ENCODE data around the gene NRN1L. TPM values are rescaled to one million over a fixed set of nuclear protein-coding genes. Genes with fewer than 3 reads are reported as not detected.
A peak's percentile ranks its signal among the peaks of the same experiment; 100 is the strongest.

NRN1L gene
- total RNA-seq, 1 donor: not detected

DNA sequence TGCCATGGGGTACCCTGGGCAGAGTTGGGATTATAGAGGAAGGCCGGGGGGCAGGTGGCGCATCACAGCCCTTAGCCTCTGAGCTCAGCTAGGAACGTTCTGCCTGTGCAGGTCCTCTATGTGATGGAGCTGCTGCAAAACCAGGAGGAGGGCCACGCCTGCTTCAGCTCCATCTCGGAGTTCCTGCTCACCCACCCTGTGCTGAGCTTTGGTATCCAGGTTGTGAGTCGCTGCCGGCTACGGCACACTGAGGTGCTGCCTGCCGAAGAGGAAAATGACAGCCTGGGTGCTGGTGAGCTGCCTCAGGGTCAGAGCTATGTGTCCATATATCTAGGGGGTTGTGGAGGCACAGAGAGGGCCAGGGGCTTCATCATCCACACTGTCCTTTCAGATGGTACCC lies 5.8 kb upstream of the NRN1L start:
- H3K27me3 ChIP-seq (ENCODE audit: insufficient read depth, low read length): no peaks in the 10 kb centered on the region
- H3K27ac ChIP-seq (ENCODE audit: low read depth, low read length): no peak overlapping the region
- no peak overlapping the region for H3K4me2 ChIP-seq (ENCODE audit: insufficient read depth, low read length)
- TF ChIP-seq, protein P1, sequence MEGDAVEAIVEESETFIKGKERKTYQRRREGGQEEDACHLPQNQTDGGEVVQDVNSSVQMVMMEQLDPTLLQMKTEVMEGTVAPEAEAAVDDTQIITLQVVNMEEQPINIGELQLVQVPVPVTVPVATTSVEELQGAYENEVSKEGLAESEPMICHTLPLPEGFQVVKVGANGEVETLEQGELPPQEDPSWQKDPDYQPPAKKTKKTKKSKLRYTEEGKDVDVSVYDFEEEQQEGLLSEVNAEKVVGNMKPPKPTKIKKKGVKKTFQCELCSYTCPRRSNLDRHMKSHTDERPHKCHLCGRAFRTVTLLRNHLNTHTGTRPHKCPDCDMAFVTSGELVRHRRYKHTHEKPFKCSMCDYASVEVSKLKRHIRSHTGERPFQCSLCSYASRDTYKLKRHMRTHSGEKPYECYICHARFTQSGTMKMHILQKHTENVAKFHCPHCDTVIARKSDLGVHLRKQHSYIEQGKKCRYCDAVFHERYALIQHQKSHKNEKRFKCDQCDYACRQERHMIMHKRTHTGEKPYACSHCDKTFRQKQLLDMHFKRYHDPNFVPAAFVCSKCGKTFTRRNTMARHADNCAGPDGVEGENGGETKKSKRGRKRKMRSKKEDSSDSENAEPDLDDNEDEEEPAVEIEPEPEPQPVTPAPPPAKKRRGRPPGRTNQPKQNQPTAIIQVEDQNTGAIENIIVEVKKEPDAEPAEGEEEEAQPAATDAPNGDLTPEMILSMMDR (IDR thresholded peaks at IDR 0.05; ENCODE audit: extremely low read depth, low read depth, low read length): no peak
- peaks cover 11% of the 10 kb centered on the region for H3K4me1 ChIP-seq (ENCODE audit: insufficient read depth, low read length)
- peaks cover 43% of the 10 kb centered on the region for H3K79me2 ChIP-seq (ENCODE audit: insufficient read depth, low read length)
- H4K20me1 ChIP-seq (ENCODE audit: insufficient read depth, low read length): peaks cover 52% of the 10 kb centered on the region
- no peak overlapping the region for H3K4me3 ChIP-seq (ENCODE audit: insufficient read depth, low read length)
- H3K36me3 ChIP-seq (ENCODE audit: insufficient read depth, low read length): peaks cover 77% of the 10 kb centered on the region
- DNase-seq (ENCODE audit: insufficient read length, low spot score, missing footprints): peak; percentile 53
- H3K9me3 ChIP-seq (ENCODE audit: low read depth, low read length): no peaks in the 10 kb centered on the region
- H2AFZ ChIP-seq (ENCODE audit: low read length): no peak overlapping the region

DNA sequence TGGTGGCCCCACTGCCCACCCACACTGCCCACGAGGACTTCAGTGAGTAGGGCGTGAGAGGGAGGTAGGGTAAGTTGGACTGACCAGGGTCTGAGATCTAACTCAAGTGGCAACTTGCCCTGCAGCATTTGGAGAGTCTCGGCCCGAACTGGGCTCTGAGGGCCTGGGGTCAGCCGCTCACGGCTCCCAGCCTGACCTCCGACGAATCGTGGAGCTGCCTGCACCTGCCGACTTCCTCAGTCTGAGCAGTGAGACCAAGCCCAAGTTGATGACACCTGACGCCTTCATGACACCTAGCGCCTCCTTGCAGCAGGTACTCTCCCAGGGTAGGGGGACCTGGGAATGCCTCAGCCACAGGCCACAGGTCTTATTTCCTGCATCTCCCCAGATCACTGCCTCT lies 5.2 kb upstream of the NRN1L start:
- Histone ChIP-seq H3K27ac (ENCODE audit: low read depth, low read length) (no peak overlapping the region), H2AFZ (ENCODE audit: low read length) (no peak overlapping the region), H3K9me3 (ENCODE audit: low read depth, low read length) (no peaks in the 10 kb centered on the region), H3K4me3 (ENCODE audit: insufficient read depth, low read length) (no peak overlapping the region), H4K20me1 (ENCODE audit: insufficient read depth, low read length) (peaks cover 52% of the 10 kb centered on the region), H3K36me3 (ENCODE audit: insufficient read depth, low read length) (peaks cover 82% of the 10 kb centered on the region), H3K79me2 (ENCODE audit: insufficient read depth, low read length) (peaks cover 36% of the 10 kb centered on the region), H3K4me1 (ENCODE audit: insufficient read depth, low read length) (peaks cover 7% of the 10 kb centered on the region), H3K27me3 (ENCODE audit: insufficient read depth, low read length) (no peaks in the 10 kb centered on the region), H3K4me2 (ENCODE audit: insufficient read depth, low read length) (no peak overlapping the region)
- TF ChIP-seq, protein P1 (IDR thresholded peaks at IDR 0.05; ENCODE audit: extremely low read depth, low read depth, low read length): no peak
- peak; percentile 38 for DNase-seq (ENCODE audit: insufficient read length, low spot score, missing footprints)

- peaks cover 8% of the 10 kb centered on the region for H3K4me1 ChIP-seq (ENCODE audit: insufficient read depth, low read length)
- H3K27ac ChIP-seq (ENCODE audit: low read depth, low read length): no peak overlapping the region
- H3K9me3 ChIP-seq (ENCODE audit: low read depth, low read length): no peaks in the 10 kb centered on the region
- no peak overlapping the region for H2AFZ ChIP-seq (ENCODE audit: low read length)
- H3K4me2 ChIP-seq (ENCODE audit: insufficient read depth, low read length): no peak overlapping the region
- peaks cover 32% of the 10 kb centered on the region for H3K79me2 ChIP-seq (ENCODE audit: insufficient read depth, low read length)
- TF ChIP-seq, protein P1 (IDR thresholded peaks at IDR 0.05; ENCODE audit: extremely low read depth, low read depth, low read length): no peak
- peaks cover 51% of the 10 kb centered on the region for H4K20me1 ChIP-seq (ENCODE audit: insufficient read depth, low read length)
- H3K4me3 ChIP-seq (ENCODE audit: insufficient read depth, low read length): no peak overlapping the region
- no peaks in the 10 kb centered on the region for H3K27me3 ChIP-seq (ENCODE audit: insufficient read depth, low read length)
- peak; percentile 31 for DNase-seq (ENCODE audit: insufficient read length, low spot score, missing footprints)
- H3K36me3 ChIP-seq (ENCODE audit: insufficient read depth, low read length): peaks cover 83% of the 10 kb centered on the region
Measured at GRCh38 chr16:67879936-67880335, 4.7 kb upstream of the NRN1L start.

DNA sequence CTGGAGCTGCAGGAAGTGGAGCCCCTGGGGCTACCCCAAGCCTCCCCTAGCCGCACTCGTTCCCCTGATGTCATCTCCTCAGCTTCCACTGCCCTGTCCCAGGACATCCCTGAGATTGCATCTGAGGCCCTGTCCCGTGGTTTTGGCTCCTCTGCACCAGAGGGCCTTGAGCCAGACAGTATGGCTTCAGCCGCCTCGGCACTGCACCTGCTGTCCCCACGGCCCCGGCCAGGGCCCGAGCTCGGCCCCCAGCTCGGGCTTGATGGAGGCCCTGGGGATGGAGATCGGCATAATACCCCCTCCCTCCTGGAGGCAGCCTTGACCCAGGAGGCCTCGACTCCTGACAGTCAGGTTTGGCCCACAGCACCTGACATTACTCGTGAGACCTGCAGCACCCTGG lies 4.1 kb upstream of the NRN1L start:
- Histone ChIP-seq H3K36me3 (ENCODE audit: insufficient read depth, low read length) (peaks cover 83% of the 10 kb centered on the region), H3K27me3 (ENCODE audit: insufficient read depth, low read length) (no peaks in the 10 kb centered on the region), H3K9me3 (ENCODE audit: low read depth, low read length) (no peaks in the 10 kb centered on the region), H3K79me2 (ENCODE audit: insufficient read depth, low read length) (peaks cover 25% of the 10 kb centered on the region), H3K4me1 (ENCODE audit: insufficient read depth, low read length) (peaks cover 8% of the 10 kb centered on the region), H2AFZ (ENCODE audit: low read length) (no peak overlapping the region), H3K27ac (ENCODE audit: low read depth, low read length) (no peak overlapping the region), H3K4me2 (ENCODE audit: insufficient read depth, low read length) (no peak overlapping the region), H4K20me1 (ENCODE audit: insufficient read depth, low read length) (peaks cover 47% of the 10 kb centered on the region), H3K4me3 (ENCODE audit: insufficient read depth, low read length) (no peak overlapping the region)
- peak; percentile 44 for DNase-seq (ENCODE audit: insufficient read length, low spot score, missing footprints)
- TF ChIP-seq, protein P1 (IDR thresholded peaks at IDR 0.05; ENCODE audit: extremely low read depth, low read depth, low read length): no peak

Measured in osteoblast (primary cell).